Uterus (tissue), 2 donors: ENCODE data around the gene TNRC6C.

ENCODE experiments used
- CTCF ChIP-seq, 4 experiments: fragments of 200-600 bp in 2 of 4; fragments of 450-650 bp in 2 of 4; sonication (generic) in 2 of 4; IDR thresholded peaks; one replicate each; pipeline ENCODE4 v1.5.1; 2016 to 2019; ENCODE audit warnings: antibody characterized with exemption in 4 of 4, mild to moderate bottlenecking in 2 of 4, moderate library complexity in 1 of 4
- POLR2A ChIP-seq, 2 donors: fragments of 450-650 bp; IDR thresholded peaks; one replicate each; pipeline ENCODE4 v1.6.1; 2016; ENCODE audit warnings: antibody characterized with exemption in 2 of 2, mild to moderate bottlenecking in 1 of 2, moderate library complexity in 1 of 2

DNA sequence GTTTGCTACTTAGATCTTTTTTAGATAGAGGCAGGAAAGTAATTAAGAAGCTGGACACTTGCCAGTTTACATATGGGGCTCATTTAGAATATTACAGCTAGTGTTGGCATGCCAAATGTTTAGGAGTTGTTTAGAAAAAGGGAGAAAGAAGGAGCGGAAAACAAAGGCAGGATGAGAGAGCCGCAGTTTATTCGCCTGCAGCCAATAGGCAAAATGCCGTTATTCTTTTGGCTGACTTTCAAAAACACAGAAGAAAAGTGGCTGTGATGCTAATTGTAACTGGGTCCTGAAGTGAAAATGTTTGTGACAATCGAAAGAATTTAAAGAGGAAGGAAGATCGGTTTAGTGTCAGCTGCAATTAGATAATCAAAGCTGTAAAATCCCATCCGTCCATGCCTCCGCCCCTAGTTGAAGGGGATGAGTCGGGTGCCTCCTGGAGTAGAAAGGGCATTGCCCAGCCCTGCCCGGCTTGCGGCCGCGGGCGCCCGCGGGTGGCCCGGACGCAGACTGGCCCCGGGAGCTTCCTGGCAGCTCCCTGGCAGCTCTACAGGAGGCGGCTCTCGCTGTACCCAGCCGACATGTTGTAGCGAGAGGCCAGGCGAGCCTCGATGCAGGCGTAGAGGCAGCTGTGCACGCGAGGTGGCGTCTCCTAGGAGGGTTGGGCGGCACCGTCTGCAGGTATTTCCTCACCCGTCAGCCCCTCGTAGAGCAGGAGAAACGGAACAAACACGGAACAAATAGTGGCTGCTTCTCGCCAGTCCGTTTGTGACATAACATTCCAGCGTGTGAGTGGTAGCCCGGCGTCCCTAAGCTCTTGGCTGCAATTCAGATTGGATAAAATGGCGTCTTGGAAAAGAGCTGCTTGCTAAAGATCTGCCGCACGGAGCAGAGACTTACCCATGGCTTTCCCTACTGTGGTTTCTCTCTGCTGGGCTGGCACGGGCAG, 82.2 kb downstream of the TNRC6C start:
- TF ChIP-seq POLR2A (IDR thresholded peaks at IDR 0.05) (no peak), CTCF (IDR thresholded peaks at IDR 0.05) (peak in 2 of 4 experiments; percentile 6 to 8)
